Tibial nerve (tissue), 4 donors: Measurements from ENCODE around the gene PPP1R14C. TPM values are rescaled to one million over a fixed set of nuclear protein-coding genes. Genes with fewer than 3 reads are reported as not detected.

ENCODE experiments used
- DNase-seq, 2 donors: peaks; one replicate each; pipeline ENCODE4 v3.0.0-alpha.2; 2019; ENCODE audit warnings: low spot score in 2 of 2
- H3K27ac ChIP-seq, 4 donors: fragments of 200-600 bp; sonication (generic) in 3 of 4; one replicate each; pipeline ENCODE4 v1.5.1; 2017 to 2019; ENCODE audit warnings: mild to moderate bottlenecking in 1 of 4
- H3K27me3 ChIP-seq, 2 donors: fragments of 200-600 bp; sonication (generic) in 1 of 2; one replicate each; pipeline versions ENCODE4 v1.5.1 to v1.6.0; 2017 to 2019
- H3K36me3 ChIP-seq, 3 donors: fragments of 200-600 bp; sonication (generic); one replicate each; pipeline ENCODE4 v1.5.1; 2018 to 2019
- H3K4me1 ChIP-seq, 4 donors: fragments of 200-600 bp; sonication (generic) in 3 of 4; one replicate each; pipeline ENCODE4 v1.5.1; 2017 to 2019
- H3K4me3 ChIP-seq, 4 donors: fragments of 200-600 bp; sonication (generic) in 3 of 4; one replicate each; pipeline ENCODE4 v1.5.1; 2017 to 2019; ENCODE audit warnings: mild to moderate bottlenecking in 1 of 4, moderate library complexity in 1 of 4
- H3K9me3 ChIP-seq, 4 donors: fragments of 200-600 bp; sonication (generic) in 3 of 4; one replicate each; pipeline ENCODE4 v1.5.1; 2017 to 2019
- CTCF ChIP-seq, 5 experiments: fragments of 200-600 bp in 3 of 5; fragments of 450-650 bp in 2 of 5; sonication (generic) in 3 of 5; IDR thresholded peaks; one replicate each; pipeline ENCODE4 v1.5.1; 2016 to 2019; ENCODE audit warnings: antibody characterized with exemption in 5 of 5, mild to moderate bottlenecking in 3 of 5, moderate library complexity in 2 of 5
- EP300 ChIP-seq, 2 donors: sonication (generic); formaldehyde crosslinking; IDR thresholded peaks; one replicate each; pipeline ENCODE4 v1.6.1; 2017; ENCODE audit warnings: antibody characterized with exemption in 2 of 2, mild to moderate bottlenecking in 1 of 2
- POLR2A ChIP-seq, 2 donors: fragments of 450-650 bp; IDR thresholded peaks; one replicate each; pipeline ENCODE4 v1.6.1; 2017; ENCODE audit warnings: antibody characterized with exemption in 2 of 2, mild to moderate bottlenecking in 2 of 2, moderate library complexity in 2 of 2
- WGBS, 2 donors: methylation state at CpG; one replicate each; pipeline ENCODE4 v1.1.5; 2018; 5-methylcytosine and 5-hydroxymethylcytosine counted together
- total RNA-seq, 4 donors: library from RNA; depleted of rRNA; stranded (reverse); fragments of >200 nt; gene quantifications; one replicate each; pipeline ENCODE4 v1.1.0, GENCODE V29; 2016

The PPP1R14C gene
- total RNA-seq, 4 donors from 2014 or later, result 0.42 TPM; not detected in 3

- Histone ChIP-seq H3K4me1 (no peaks in the 10 kb centered on the region), H3K36me3 (no peaks in the 10 kb centered on the region), H3K9me3 (peaks cover 0 to 12% (median 0%) of the 10 kb centered on the region in 4 donors), H3K4me3 (no peak overlapping the region), H3K27ac (no peak overlapping the region), H3K27me3 (no peaks in the 10 kb centered on the region)
- TF ChIP-seq POLR2A (IDR thresholded peaks at IDR 0.05) (no peak), CTCF (IDR thresholded peaks at IDR 0.05) (no peak), EP300 (IDR thresholded peaks at IDR 0.05) (no peak)
- DNase-seq, result no peak
- 96 to 100% methylated on average over 2 of the region's 2 CpGs for WGBS, 2 donors
Observed at GRCh38 chr6:150247803-150248202, 105.0 kb downstream of the PPP1R14C start.

DNA sequence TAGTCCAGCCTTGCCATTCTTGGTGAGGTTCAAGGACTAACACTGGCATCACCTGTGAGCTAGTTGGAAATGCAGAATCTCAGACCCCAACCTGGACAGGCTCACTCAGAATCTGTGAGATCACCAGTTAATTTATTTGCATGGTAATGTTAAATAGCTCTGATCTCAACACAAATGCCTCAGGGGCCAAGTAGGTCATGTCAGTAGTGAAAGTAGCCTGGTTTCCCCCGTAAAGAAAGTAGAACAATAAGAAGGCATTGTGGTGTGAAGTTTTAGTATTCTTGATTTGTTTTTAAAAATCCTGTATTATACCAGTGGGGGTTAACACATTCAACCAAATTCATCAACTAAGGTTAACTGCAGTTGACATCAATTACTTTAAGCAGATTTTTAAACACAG lies 105.5 kb downstream of the PPP1R14C start:
- TF ChIP-seq EP300 (IDR thresholded peaks at IDR 0.05), result no peak
- TF ChIP-seq POLR2A (IDR thresholded peaks at IDR 0.05), result no peak
- no peak for TF ChIP-seq CTCF (IDR thresholded peaks at IDR 0.05)
- Histone ChIP-seq H3K27me3 (no peaks in the 10 kb centered on the region), H3K4me1 (no peaks in the 10 kb centered on the region), H3K9me3 (peaks cover 0 to 12% (median 0%) of the 10 kb centered on the region in 4 donors), H3K4me3 (no peak overlapping the region), H3K27ac (no peak overlapping the region), H3K36me3 (no peaks in the 10 kb centered on the region)
- 51 to 52% methylated on average over 1 of the region's 1 CpG for WGBS, 2 donors
- DNase-seq, result no peak

GRCh38 chr6:150249261-150249660 lies 106.4 kb downstream of the PPP1R14C start:
- TF ChIP-seq EP300 (IDR thresholded peaks at IDR 0.05), result no peak
- no peak for TF ChIP-seq CTCF (IDR thresholded peaks at IDR 0.05)
- TF ChIP-seq POLR2A (IDR thresholded peaks at IDR 0.05), result no peak
- H3K9me3 ChIP-seq, result peaks cover 0 to 12% (median 0%) of the 10 kb centered on the region in 4 donors
- no peaks in the 10 kb centered on the region for H3K27me3 ChIP-seq
- no peak for DNase-seq
- WGBS, 2 donors, result 47 to 50% methylated on average over 2 of the region's 2 CpGs
- no peaks in the 10 kb centered on the region for H3K4me1 ChIP-seq
- no peak overlapping the region for H3K27ac ChIP-seq
- no peaks in the 10 kb centered on the region for H3K36me3 ChIP-seq
- H3K4me3 ChIP-seq, result no peak overlapping the region

GRCh38 chr6:150250826-150251225 lies 108.0 kb downstream of the PPP1R14C start:
- no peaks in the 10 kb centered on the region for H3K36me3 ChIP-seq
- WGBS, 2 donors, result 37 to 60% methylated on average over 4 of the region's 4 CpGs
- H3K4me1 ChIP-seq, result no peaks in the 10 kb centered on the region

More at GRCh38 chr6:150250826-150251225, 108.0 kb downstream of the PPP1R14C start:
- DNase-seq, result no peak
- H3K9me3 ChIP-seq, result peaks cover 0 to 12% (median 0%) of the 10 kb centered on the region in 4 donors
- H3K27me3 ChIP-seq, result no peaks in the 10 kb centered on the region
- no peak overlapping the region for H3K27ac ChIP-seq
- TF ChIP-seq POLR2A (IDR thresholded peaks at IDR 0.05), result no peak
- no peak for TF ChIP-seq CTCF (IDR thresholded peaks at IDR 0.05)
- no peak for TF ChIP-seq EP300 (IDR thresholded peaks at IDR 0.05)
- no peak overlapping the region for H3K4me3 ChIP-seq
